Fibroblast of mammary gland (primary cell): ENCODE data around the gene SLC2A9.

ENCODE experiments used
- DNase-seq: peaks from one replicate; pipeline ENCODE4 v3.0.0-alpha.2; 2010; ENCODE audit warnings: low read depth
- H3K4me3 ChIP-seq: 2 replicates; pipeline ENCODE4 v1.5.1; 2011; ENCODE audit warnings: low read depth, mild to moderate bottlenecking, low read length, moderate library complexity; ENCODE audit not compliant: control insufficient read depth
- TF ChIP-seq, protein P1 (sequence below): conservative IDR thresholded peaks from 2 replicates; pipeline ENCODE4 v1.5.1; 2011; ENCODE audit warnings: low read depth, low read length, inconsistent platforms; ENCODE audit not compliant: control insufficient read depth, insufficient read depth

The SLC2A9 gene

DNA sequence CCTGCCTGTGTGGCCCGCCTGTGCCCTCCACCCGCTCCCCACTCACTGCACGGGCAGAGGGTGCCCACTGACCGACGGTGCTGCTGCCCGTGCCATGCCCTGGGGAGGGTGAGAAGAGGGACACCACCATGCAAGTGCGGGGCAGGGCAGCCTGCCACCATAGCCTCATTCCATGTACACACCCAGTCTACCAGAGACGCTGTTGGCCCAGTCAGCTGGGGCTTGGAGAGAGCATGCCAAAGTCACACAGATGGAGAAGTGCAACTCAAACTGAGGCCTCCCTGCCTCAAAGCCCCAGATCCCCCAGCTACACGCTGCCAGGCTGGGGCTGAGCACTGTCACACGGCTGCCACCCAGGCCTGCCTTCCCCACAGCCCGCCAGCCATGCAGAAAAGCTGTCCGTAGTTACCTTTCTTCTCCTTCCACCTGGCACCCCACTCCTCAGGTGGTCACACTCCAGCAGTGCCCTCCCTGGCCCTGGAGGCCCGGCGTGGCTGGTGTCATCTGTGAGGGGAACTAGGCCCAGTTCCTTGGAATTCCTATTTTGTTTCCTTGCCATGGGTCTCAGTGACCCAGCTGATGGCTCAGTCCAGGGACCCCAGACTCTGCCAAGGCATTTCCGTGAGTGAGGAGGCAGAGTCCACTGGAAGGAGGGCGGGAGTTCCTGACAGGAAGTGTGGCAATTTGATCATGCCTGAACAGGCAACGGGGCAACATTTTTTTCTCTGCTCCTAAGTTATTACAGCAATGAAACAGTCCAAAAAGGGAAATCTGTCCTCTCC lies at the start of gene SLC2A9:
TSS of gene SLC2A9 (minus strand) at position 627 of the 782 bp plus-strand sequence. CDS start at position 559, 68 bp downstream.
- TF ChIP-seq, protein P1, sequence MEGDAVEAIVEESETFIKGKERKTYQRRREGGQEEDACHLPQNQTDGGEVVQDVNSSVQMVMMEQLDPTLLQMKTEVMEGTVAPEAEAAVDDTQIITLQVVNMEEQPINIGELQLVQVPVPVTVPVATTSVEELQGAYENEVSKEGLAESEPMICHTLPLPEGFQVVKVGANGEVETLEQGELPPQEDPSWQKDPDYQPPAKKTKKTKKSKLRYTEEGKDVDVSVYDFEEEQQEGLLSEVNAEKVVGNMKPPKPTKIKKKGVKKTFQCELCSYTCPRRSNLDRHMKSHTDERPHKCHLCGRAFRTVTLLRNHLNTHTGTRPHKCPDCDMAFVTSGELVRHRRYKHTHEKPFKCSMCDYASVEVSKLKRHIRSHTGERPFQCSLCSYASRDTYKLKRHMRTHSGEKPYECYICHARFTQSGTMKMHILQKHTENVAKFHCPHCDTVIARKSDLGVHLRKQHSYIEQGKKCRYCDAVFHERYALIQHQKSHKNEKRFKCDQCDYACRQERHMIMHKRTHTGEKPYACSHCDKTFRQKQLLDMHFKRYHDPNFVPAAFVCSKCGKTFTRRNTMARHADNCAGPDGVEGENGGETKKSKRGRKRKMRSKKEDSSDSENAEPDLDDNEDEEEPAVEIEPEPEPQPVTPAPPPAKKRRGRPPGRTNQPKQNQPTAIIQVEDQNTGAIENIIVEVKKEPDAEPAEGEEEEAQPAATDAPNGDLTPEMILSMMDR: no peak
- no peak within 1 kb of the TSS for H3K4me3 ChIP-seq
- peak; percentile 6 for DNase-seq

DNA sequence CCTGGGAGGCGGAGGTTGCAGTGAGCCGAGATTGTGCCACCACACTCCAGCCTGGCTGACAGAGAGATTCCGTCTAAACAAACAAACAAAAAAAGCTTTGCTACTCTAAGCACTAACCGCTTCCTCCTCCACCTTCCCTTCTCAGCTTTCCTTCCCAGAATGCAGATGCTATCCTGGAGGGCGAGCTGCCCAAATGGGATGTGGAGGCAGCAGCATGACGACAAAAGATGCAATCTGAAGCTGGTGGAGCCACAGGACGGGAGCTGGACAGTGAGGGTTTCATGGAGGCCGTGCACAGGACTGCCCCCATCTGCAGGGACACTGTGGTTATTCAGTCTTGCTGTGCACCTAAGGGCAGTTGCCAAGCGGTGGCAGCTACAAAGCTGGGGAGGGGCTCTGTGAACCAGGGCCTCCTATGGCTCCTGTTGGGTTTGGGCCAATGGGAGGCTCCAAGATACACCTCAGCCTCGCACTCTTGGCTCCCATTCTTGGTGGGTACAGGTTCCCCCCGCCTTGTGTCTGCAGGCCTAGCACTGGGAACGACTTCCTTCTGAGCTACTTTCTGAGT lies 47.9 kb upstream of the SLC2A9 start:
- TF ChIP-seq, protein P1: no peak
- DNase-seq: no peak
- no peak overlapping the region for H3K4me3 ChIP-seq

DNA sequence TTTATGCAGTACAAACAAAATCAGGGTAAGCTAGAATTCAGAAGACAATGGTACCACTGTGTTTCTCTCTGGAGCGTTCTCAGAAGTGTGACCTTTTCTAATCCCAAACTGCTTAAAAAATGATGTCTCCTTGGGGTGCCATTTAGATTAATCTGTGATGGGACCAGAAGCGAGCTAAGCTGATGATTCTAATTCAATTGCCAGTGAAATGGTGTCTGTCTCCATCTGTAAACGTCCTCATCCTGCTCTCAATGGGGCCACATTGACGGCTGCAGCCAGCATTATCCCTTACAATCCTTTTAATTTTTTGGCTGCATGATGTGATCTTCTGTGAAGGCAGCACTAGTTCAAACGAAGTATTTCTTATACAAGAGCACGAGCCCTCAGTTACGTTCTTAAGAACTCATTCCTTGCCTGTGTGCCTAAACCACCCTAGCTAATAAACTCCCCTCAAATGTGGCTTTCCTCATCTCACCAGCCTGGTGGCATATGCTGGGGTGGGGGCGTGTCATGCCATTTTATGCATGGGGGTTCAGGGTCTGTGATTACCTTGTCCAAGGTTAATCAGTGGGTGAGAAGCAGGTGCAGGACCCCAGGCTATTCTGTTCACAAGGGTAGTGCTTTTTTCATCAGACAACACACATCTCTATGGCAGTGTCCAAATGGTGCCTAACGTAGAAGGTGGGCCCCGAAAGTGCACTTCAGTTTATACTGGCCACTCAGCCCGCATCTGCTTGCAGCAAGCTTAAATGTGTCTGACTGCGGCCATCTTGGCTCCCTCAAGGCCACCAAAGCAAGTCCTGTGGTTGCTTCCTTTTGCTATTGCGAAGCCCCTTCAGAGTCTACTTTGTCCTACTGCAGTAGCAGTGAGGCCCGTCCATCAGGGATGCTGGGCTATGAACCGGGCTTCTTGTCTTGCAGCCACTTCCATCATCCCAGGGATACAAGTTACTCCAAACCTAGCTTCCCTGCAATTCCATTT lies 45.7 kb upstream of the SLC2A9 start:
- TF ChIP-seq, protein P1: no peak
- DNase-seq: no peak
- H3K4me3 ChIP-seq: no peak overlapping the region

DNA sequence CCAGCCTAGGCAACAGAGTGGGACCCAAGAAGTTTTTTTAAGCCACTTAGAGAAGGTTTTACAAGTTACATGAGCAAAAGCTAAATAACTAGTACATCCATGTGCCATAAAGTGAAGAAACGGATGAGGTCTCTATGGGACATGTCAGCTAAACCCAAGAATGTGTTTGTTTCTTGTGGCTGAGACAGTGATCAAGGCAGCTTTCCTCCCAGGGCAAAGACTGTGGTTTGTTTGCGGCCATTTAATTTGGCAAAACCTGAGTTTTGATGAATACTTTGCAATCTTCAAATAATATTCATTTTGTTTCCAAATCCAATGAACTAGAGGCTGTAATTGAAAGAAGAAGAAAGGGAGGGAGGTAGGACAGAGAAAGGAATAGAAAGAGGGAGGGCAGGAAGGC lies 44.9 kb upstream of the SLC2A9 start:
- no peak for DNase-seq
- TF ChIP-seq, protein P1: no peak
- no peak overlapping the region for H3K4me3 ChIP-seq

DNA sequence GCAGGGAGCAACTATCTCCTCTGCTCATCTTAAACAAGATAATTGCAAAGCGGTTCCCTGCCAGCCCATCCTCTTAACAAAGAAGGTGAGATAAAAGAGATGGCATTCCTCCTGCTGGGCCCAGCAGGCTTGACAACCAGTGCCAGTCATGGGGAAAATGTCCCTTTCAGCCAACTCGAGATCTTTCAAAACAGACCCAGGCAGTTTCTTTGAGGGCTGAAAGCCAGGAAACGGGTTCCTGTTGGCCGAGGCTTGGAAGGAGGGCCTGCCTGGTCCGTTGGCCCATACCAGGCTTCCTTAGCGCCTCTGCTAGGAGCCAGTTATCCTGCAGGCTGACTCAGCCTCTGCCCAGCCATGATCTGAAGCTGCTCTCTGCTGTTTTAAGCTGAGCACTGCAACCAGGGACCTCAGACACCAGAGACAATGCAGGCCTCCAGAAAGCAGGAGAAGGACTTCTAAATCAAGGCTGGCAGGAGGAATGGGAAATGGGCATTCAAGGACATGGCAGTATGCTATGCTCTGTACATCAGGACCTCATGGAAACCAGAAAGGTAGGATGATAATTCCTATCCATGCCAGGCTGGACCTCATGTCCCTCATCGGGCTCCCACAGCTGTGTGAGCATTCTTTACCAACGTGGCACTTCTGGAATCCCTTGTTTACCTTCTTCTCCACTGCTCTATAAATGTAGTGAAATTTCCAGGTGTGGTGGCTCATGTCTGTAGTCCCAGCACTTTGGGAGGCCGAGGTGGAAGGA lies 42.4 kb upstream of the SLC2A9 start:
- TF ChIP-seq, protein P1: peak; percentile 60
- H3K4me3 ChIP-seq: no peak overlapping the region
- DNase-seq: peak; percentile 73
